SIG-M5 (cell line): ENCODE data around the gene SHMT1.
"Not testable (repeated sequence)": the region's sequence is repeated elsewhere in the genome, so short reads cannot be mapped to it uniquely, and the experiment has no call there.

Source experiments
- DNase-seq: peaks from one replicate; lab custom pipeline; 2025; lab: John Stamatoyannopoulos, UW

SHMT1 gene

GRCh38 chr17:18363101-18364049 is at the start of gene SHMT1:
SHMT1 (minus strand) TSS chr17:18363550; CDS start chr17:18355981, 7,569 bp downstream.
- DNase-seq, result no peak

DNA sequence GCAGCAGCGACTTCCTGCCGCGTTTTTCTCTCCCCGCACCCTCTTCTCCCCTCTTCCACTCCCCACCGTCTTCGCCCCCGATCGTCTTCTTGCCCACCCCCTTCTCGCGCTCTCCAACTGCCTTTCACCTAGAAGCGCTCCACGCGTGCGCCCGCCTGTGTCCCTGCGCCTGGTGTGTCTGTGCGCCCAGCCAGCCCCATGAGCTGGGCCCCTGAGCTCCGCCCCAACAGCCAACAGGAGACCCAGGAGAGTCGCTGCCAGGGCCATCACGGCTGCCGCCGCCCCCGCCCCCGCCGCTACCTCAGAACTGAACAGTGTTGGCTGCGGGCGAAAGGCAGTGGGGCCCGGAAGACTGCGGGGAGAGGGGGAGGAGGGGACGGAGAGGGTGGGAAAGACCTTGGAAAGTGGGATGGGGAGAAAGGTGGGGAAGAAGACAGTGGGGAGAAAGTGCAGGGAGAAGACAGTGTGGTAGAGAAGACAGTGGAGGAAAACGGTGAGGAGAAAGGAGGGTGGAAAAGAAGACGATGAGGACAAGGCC is 48.7 kb upstream of the SHMT1 start:
- DNase-seq, result not testable (repeated sequence)

- not testable (repeated sequence) for DNase-seq
Observed at GRCh38 chr17:18411377-18411864, 48.1 kb upstream of the SHMT1 start.

DNA sequence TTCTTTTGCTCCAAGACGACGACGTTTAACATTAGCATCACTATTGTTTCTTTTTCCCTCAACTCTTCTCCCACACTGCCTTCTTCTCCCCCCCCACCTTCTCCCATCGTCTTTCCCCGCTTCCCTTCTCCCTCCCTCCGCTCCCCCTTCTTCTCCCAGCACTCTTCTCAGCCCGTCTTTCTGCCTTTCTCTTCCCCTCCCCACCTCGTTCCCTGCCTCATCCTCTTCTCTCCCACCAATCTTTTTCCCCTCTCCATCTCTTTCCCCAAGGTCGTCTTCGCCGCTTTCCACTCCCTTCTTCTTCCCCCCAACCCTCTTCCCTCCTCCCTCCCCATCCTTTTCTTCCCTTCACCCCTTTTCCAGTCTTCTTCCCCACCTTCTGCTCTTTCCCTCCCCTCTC is 47.4 kb upstream of the SHMT1 start:
- not testable (repeated sequence) for DNase-seq

DNA sequence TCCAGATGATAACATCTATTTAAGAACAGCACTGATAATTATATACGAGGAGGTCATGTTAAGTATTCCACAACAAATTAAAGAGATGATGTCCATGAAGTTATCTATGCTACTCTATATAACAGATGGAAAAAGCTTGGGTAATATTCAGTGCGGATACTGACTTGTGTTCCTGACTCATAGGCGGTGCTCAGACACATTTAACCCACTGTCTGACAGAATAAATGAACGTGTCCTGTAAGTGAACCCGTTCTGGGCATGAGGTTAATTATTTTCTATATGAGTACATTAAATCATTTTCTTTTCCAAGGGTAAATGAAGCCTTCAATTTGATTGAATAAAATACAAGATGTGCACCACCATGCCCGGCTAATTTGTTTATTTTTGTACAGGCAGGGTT is 46.0 kb upstream of the SHMT1 start:
- DNase-seq, result not testable (repeated sequence)

GRCh38 chr17:18408906-18409305 is 45.6 kb upstream of the SHMT1 start:
- not testable (repeated sequence) for DNase-seq

DNA sequence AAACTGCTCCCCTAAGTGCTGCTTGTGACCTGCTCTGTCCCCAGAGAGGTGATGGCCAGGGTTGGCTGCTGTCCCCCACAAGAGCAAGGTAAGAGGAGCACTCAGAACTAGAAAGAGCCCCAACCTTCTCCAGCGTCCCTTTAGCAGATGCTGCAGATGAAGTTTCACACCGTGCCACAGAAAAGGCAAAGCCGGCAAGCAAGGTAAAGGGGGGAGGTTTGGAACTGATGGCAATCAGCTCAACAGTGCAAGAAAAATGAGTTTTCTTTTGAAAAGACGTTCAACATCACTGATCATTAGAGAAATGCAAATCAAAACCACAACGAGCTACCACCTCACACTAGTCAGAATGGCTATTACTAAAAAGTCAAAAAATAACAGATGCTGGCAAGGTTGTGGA is 40.3 kb upstream of the SHMT1 start:
- not testable (repeated sequence) for DNase-seq

DNA sequence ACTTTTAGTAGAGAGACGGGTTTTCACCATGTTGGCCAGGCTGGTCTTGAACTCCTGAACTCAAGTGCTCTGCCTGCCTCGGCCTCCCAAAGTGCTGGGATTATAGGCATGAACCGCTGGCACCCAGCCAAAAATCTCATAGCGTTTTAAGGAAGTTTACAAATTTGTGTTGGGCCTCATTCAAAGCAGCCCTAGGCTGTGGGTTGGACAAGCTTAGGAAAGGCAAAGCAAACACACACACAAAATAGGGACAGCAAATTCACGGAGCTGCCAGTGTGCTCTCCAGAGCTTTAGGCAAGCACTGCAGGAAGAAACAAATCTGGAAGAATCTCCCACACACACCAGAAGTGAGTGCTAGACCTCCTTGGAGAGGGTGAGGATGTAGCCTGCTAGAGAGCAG is 39.8 kb upstream of the SHMT1 start:
- not testable (repeated sequence) for DNase-seq

DNA sequence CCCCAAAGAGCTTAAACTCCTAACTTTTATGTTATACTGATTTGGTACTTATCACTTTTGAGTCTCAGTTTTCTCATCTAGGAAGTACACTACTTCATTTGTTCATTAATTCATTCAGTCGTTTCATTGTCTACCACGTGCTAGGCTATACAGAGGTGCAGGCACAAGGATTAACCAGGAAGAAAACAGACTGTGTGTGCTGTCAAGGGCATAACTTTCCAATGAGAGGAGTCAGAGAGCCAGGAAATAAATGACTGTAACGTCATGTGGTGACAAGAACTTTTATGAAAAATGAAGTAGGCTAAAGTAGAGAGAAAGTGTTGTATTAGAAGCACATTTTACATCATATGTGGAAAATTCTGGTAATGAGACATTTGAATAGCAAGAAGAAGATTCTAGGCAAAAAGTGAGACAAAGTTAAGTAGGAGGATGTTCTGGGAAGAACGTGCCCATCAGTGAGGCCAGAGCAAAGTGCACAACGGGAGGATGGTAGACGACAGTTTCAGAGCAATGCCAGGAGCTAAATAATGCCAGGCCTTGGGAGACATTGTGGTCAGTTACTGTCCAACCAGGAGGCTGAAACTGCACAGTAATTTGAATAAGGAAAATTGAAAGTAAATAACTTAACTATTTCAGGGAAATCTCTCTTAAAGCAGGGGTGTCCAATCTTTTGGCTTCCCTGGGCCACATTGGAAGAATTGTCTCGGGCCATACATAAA is 38.7 kb upstream of the SHMT1 start:
- not testable (repeated sequence) for DNase-seq

DNA sequence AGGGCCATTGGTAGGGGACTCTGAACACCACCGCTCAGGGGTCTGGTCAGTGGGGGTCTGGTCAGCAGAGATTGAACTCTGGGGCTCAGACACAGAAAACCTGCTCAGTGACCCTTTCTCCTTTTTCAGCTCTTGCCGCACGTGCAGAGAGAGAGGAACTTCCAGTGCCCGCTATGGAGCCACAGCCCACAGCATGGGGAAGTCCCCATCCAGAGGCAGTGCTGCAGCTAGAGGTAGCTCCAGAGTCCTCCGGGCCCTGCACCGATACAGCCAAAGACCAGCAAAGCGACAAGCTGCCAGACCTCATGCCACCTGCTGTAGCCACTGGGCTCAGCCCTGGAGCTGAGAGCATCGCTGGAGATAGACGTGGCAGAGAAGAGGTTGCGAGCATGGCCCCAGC is 25.4 kb upstream of the SHMT1 start:
- DNase-seq, result not testable (repeated sequence)

GRCh38 chr17:18388266-18388665 is 24.9 kb upstream of the SHMT1 start:
- not testable (repeated sequence) for DNase-seq

DNA sequence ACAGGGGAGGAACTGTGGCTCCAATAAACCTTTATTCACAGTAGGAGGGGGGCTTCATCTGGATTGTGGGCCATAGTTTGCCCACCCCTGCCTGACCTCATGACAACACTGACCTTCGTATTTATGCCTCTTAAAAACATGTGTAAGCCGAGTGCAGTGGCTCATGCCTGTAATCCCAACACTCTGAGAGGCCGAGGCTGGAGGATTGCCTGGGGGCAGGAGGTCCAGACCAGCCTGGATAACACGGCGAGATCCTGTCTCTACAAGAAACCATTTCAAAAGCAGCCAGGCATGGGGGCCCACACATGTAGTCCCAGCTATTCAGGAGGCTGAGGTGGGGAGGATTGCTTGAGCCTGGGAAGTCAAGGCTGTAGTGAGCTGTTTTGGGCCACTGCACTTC is 24.2 kb upstream of the SHMT1 start:
- not testable (repeated sequence) for DNase-seq

DNA sequence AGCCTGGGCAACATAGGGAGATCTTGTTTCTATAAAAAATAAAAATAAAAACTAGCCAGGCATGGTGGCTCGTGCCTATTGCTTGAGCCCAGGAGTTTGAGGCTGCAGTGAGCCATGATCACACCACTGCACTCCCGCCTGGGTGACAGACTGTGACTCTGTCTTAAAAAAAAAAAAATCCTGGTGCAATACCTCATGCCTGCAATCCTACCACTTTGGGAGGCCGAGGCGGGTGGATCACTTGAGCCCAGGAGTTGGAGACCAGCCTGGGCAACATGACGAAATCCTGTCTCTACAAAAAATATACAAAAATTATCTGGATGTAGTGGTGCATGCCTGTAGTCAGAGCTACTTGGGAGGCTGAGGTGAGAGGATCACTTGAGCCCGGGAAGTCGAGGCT is 20.9 kb upstream of the SHMT1 start:
- DNase-seq, result not testable (repeated sequence)

DNA sequence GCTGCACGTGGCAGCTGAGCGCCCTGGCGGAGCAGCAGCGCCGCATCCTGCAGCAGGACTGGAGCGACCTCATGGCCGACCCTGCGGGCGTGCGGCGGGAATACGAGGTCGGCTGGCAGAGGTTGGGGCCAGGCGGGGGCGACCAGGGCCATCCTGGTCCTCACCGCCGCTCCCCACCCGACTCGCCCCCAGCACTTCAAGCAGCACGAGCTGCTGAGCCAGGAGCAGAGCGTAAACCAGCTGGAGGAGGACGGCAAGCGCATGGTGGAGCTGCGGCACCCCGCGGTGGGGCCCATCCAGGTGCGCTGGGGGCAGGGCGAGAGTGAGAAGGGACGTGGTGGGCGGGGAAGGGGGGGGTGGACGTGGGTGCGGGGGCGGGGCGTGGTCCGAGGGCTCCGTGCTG is 19.7 kb upstream of the SHMT1 start:
- not testable (repeated sequence) for DNase-seq

DNA sequence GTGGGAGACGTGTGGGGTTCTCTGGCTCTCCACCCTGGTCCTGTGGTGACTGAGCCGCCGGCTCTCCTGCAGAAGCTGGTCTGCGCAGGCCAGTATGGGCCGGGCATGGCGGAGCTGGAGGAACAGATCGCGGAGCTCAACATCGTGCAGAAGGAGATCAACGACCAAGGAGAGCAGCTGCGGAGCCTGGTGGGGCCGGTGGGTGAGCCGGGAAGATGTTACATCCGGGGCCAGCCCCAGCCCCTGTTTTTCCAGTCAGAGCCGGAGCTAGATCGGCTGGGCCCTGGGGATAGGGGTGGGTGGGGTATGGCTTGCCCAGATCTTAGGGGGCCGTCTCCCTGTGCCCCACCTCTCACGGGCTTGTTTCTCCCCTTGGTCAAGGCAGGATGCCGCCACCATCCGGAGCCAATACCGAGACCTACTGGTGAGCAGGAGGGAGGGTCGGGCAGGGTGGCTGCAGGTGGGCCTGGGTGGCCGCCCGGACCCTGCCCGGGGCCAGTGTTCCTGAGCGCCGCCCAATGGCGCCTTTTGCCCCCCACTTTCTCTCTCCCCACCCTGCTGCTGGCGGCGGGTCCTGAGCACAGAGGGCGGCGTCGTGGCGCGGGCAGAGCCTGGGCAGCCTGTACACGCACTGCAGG is 19.2 kb upstream of the SHMT1 start:
- DNase-seq, result no peak

- DNase-seq, result no peak
Observed at GRCh38 chr17:18381953-18382245, 18.5 kb upstream of the SHMT1 start.

DNA sequence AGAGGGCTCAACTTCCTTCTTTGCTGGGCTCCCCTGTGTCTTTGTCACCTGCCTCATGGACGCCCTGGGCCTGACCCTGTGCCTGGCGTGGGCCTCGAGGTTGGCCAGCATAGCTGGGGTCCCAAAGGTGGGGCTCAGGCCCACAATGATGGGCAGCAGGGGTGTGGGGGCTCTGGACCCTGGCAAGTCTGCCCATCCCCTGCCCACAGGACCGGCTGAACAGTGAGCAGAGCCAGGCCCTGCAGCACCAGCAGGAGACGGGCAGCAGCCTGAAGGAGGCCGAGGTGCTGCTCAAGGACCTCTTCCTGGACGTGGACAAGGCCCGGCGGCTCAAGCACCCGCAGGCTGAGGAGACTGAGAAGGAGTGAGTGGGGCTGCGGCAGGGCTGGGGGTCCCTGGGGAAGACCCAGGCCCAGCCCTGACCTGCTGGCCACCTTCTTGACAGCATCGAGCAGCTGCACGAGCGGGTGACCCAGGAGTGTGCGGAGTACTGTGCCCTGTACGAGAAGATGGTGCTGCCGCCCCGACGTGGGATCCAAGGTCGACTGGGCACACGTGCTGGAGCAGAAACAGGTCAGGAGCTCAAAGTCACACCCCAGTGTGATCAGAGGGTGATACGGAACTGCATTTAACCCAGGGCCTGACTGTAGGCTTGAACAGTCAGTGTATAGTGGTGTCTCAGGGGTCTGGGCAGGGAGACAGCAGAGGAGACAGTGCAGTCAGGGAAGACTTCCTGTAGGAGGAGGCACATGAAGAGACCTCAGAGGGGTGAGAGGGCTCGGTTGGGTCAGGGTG is 18.0 kb upstream of the SHMT1 start:
- no peak for DNase-seq

GRCh38 chr17:18380471-18381157 is 17.3 kb upstream of the SHMT1 start:
- no peak for DNase-seq

DNA sequence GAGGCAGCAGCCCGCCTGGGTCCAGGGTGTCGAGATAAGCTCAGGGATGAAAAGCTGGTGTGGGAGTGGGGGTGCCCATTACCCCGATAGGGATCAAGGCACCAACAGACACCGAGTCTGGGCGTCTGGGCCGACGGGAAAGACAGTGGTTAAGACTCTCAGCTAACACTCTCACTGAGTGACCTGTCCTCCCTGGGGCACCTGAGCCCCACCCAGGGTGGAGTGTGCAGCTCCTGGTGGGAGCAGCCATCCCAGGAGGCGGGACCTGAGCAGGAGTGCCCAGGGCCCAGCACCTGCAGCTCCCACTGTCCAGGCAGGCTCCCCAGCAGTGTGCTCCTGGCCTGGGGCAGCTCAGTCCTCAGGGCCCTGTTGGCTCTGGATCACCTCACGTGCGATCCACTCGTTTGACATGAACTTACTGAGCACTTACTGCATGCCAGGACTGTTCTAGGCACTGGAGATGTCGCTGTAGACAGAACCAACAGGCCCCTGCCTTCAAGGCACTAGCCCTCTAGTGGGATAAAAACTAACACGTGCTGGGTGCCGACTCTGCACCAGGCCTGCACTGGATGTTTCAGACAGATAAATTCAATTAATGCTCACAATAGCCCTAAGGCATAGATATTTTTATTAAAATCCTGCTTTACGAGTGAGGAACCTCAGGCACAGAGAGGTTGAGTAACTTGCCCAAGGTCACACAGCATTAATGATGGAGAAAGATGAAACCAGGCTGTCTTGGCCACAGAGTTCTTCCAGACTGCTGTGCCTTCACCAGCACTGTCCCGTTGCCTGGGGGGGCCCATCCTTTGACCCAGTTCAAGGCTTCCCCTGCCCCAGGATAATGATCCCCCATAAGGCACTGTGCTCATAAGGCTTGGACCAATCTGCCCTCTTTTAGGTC is 16.1 kb upstream of the SHMT1 start:
- no peak for DNase-seq

GRCh38 chr17:18378614-18379013 is 15.3 kb upstream of the SHMT1 start:
- not testable (repeated sequence) for DNase-seq
